ENCODE measurements around the gene SPECC1. TPM values are rescaled to one million over a fixed set of nuclear protein-coding genes. Genes with fewer than 3 reads are reported as not detected.

The SPECC1 gene
- total and polyA plus RNA-seq, 2 of the 4 experiments (the other 2 are of a cell fraction), result 16.9 to 26.2 TPM

- no peak overlapping the region for H4K8ac ChIP-seq (ENCODE audit: low read depth in 2 of 2, low read length in 2 of 2)
- peaks cover 11% of the 10 kb centered on the region for H3K36me3 ChIP-seq (ENCODE audit: control insufficient read depth, insufficient read depth, low read length)
- H4K5ac ChIP-seq (ENCODE audit: low read depth, low read length), result no peak overlapping the region
- H3K79me1 ChIP-seq (ENCODE audit: low read depth in 1 of 2, low read length in 2 of 2), result peaks cover 2 to 7% of the 10 kb centered on the region in 2 experiments; a peak in 2 of 4 replicates
- H2BK20ac ChIP-seq (ENCODE audit: low read depth, low read length), result no peak overlapping the region
- no peak overlapping the region for H3K9ac ChIP-seq (ENCODE audit: low read depth, low read length)
- no peak overlapping the region for H3K27ac ChIP-seq (ENCODE audit: insufficient read depth, low read length)
- H3K27me3 ChIP-seq (ENCODE audit: control insufficient read depth, insufficient read depth, low read length), result no peaks in the 10 kb centered on the region
- no peak overlapping the region for H2AFZ ChIP-seq (replicated peaks; ENCODE audit: low read length, poor library complexity)
- peaks cover 16% of the 10 kb centered on the region for H3K9me3 ChIP-seq (ENCODE audit: control insufficient read depth, insufficient read depth, low read length)
- no peak overlapping the region for H2AK9ac ChIP-seq (replicated peaks; ENCODE audit: low read depth, low read length, poor library complexity)
- H3K4me3 ChIP-seq (ENCODE audit: insufficient read depth, low read depth, low read length), result no peak overlapping the region
- H4K20me1 ChIP-seq (ENCODE audit: insufficient read depth, low read length), result no peaks in the 10 kb centered on the region
- POLR2A ChIA-PET (ENCODE audit: unreplicated experiment), result no interaction called here
- CTCF ChIA-PET, result no interaction called here
- H3K14ac ChIP-seq (replicated peaks; ENCODE audit: low read depth, low read length), result no peak overlapping the region
- no peak overlapping the region for H3K18ac ChIP-seq (ENCODE audit: low read depth, low read length)
- DNase-seq (no peak), ATAC-seq (ENCODE audit: low read depth) (no peak)
- in situ Hi-C loops (cut with MboI; ENCODE audit: low sequenced_read_pairs) (no loop called here), intact Hi-C loops (cut with micrococcal nuclease) (no loop called here), dilution Hi-C loops (cut with HindIII; ENCODE audit: low sequenced_read_pairs, unreplicated experiment) (no loop called here)
- BruUV-seq (replicated peaks), result no TSS peak
- H2AK5ac ChIP-seq (ENCODE audit: low read depth, low read length), result no peak overlapping the region
- no peak for TF ChIP-seq MAFK (IDR thresholded peaks at IDR 0.05; ENCODE audit: low read depth, low read length)
- TF ChIP-seq MXI1 (IDR thresholded peaks at IDR 0.05; ENCODE audit: borderline replicate concordance, low read depth, low read length), result no peak
- TF ChIP-seq FOS (IDR thresholded peaks at IDR 0.05; ENCODE audit: low read depth, low read length), result no peak
- no peak for TF ChIP-seq CHD1 (IDR thresholded peaks at IDR 0.05; ENCODE audit: low read depth, low read length)
- TF ChIP-seq BHLHE40 (IDR thresholded peaks at IDR 0.05; ENCODE audit: low read depth, low read length), result no peak
- no peak for TF ChIP-seq NFE2L2 (IDR thresholded peaks at IDR 0.05; ENCODE audit: low read depth, low read length)
- TF ChIP-seq RFX5 (IDR thresholded peaks at IDR 0.05; ENCODE audit: low read depth, low read length), result no peak
- TF ChIP-seq USF2 (IDR thresholded peaks at IDR 0.05; ENCODE audit: low read depth, low read length), result no peak
- no peak for TF ChIP-seq SMC3 (IDR thresholded peaks at IDR 0.05; ENCODE audit: low read depth, low read length)
- TF ChIP-seq RCOR1 (IDR thresholded peaks at IDR 0.05; ENCODE audit: insufficient replicate concordance, low read length), result no peak
- TF ChIP-seq CTCF (conservative IDR thresholded peaks at IDR 0.05; ENCODE audit: low read depth, low read length), result no peak
- TF ChIP-seq CEBPB (IDR thresholded peaks at IDR 0.05; ENCODE audit: low read depth, low read length), result no peak
- TF ChIP-seq POLR2A (IDR thresholded peaks at IDR 0.05; ENCODE audit: low read depth, low read length), result no peak
- TF ChIP-seq MAZ (IDR thresholded peaks at IDR 0.05; ENCODE audit: borderline replicate concordance, low read depth, low read length), result no peak
- no peak overlapping the region for H3K56ac ChIP-seq (ENCODE audit: extremely low read depth, insufficient read depth, low read length)
- H3K4me2 ChIP-seq (ENCODE audit: low read depth, low read length), result no peak overlapping the region
- no peak overlapping the region for H3K23ac ChIP-seq (ENCODE audit: low read depth, low read length)
- no peaks in the 10 kb centered on the region for H3K9me1 ChIP-seq (ENCODE audit: insufficient read depth, low read length)
- no peak overlapping the region for H4K91ac ChIP-seq (ENCODE audit: insufficient read depth, low read depth, low read length)
- no peak overlapping the region for H2BK15ac ChIP-seq (ENCODE audit: low read depth, low read length)
- no peak overlapping the region for H2BK5ac ChIP-seq (ENCODE audit: low read depth, low read length, poor library complexity, severe bottlenecking)
- H3K4ac ChIP-seq (ENCODE audit: low read depth, low read length), result no peak overlapping the region
- H2BK120ac ChIP-seq (ENCODE audit: low read depth, low read length), result no peak overlapping the region
- H3K4me1 ChIP-seq (ENCODE audit: control insufficient read depth, insufficient read depth, low read length), result 0 out of 2 replicates have a peak, but pooled peaks cover 2% of the 10 kb centered on the region
These were observed 297.8 kb downstream of the SPECC1 start for GRCh38 chr17:20306924-20307323.

Measured in IMR-90 (cell line).